C4-2B (cell line): Measurements from ENCODE around the gene TEX2.

Experiments used
- ZFX ChIP-seq: fragments of 450-650 bp; IDR thresholded peaks from 2 replicates; pipeline ENCODE4 v1.6.1; 2017
- TF ChIP-seq, protein P1 (sequence below): fragments of 450-650 bp; conservative IDR thresholded peaks from 2 replicates; pipeline ENCODE4 v1.5.1; 2017; ENCODE audit warnings: mild to moderate bottlenecking

DNA sequence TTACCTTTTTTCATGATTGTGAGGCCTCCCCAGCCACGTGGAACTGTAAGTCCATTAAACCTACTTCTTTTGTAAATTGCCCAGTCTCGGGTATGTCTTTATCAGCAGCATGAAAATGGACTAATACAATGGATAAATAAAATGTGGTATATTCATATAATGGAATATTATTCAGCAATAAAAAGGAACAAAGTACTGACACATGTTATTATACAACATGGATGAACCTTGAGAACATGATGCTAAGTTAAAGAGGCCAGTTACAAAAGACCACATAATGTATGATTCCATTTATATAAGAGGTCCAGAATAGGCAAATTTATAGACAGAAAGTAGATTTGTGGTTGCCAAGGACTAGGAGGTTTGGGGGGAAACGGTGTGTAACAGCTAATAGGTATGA is 138.5 kb downstream of the TEX2 start:
- TF ChIP-seq, protein P1, sequence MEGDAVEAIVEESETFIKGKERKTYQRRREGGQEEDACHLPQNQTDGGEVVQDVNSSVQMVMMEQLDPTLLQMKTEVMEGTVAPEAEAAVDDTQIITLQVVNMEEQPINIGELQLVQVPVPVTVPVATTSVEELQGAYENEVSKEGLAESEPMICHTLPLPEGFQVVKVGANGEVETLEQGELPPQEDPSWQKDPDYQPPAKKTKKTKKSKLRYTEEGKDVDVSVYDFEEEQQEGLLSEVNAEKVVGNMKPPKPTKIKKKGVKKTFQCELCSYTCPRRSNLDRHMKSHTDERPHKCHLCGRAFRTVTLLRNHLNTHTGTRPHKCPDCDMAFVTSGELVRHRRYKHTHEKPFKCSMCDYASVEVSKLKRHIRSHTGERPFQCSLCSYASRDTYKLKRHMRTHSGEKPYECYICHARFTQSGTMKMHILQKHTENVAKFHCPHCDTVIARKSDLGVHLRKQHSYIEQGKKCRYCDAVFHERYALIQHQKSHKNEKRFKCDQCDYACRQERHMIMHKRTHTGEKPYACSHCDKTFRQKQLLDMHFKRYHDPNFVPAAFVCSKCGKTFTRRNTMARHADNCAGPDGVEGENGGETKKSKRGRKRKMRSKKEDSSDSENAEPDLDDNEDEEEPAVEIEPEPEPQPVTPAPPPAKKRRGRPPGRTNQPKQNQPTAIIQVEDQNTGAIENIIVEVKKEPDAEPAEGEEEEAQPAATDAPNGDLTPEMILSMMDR: no peak
- TF ChIP-seq ZFX: no peak
